ENCODE results near the gene XIRP2.

The XIRP2 gene

GRCh38 chr2:167298017-167298416 is 409.7 kb downstream of the XIRP2 start:
- no peak overlapping the region for H3K9ac ChIP-seq (ENCODE audit: low read depth, low read length)
- no peaks in the 10 kb centered on the region; the same call in 1 of the 2 replicates for H3K4me1 ChIP-seq (ENCODE audit: insufficient read depth, low read length)
- H3K36me3 ChIP-seq (ENCODE audit: insufficient read depth, low read length), result no peaks in the 10 kb centered on the region
- no peaks in the 10 kb centered on the region for H3K9me3 ChIP-seq (ENCODE audit: control insufficient read depth, insufficient read depth, low read length)

Measured in ES-I3 (cell line).